Measurements from ENCODE around the gene TCEAL3. TPM values are rescaled to one million over a fixed set of nuclear protein-coding genes. Genes with fewer than 3 reads are reported as not detected.

TCEAL3 gene
- total RNA-seq, 1 donor from 2014 or later, result 9.5 TPM

GRCh38 chrX:103613362-103613890 lies 5.7 kb downstream of the TCEAL3 start:
- Mint-ChIP-seq H3K4me1 (ENCODE audit: unreplicated experiment) (no peaks in the 10 kb centered on the region), H3K9me3 (no peaks in the 10 kb centered on the region), H3K4me3 (no peak overlapping the region), H3K27ac (no peak overlapping the region), H3K27me3 (no peaks in the 10 kb centered on the region), H3K36me3 (no peaks in the 10 kb centered on the region)
- no peak for DNase-seq (ENCODE audit: extremely low spot score, unreplicated experiment)
- no peak for TF ChIP-seq CTCF (conservative IDR thresholded peaks at IDR 0.05)

GRCh38 chrX:103614999-103615398 lies 7.2 kb downstream of the TCEAL3 start:
- DNase-seq (ENCODE audit: extremely low spot score, unreplicated experiment), result no peak
- peaks cover 5% of the 10 kb centered on the region for H3K36me3 Mint-ChIP-seq
- H3K27me3 Mint-ChIP-seq, result no peaks in the 10 kb centered on the region
- H3K4me1 Mint-ChIP-seq (ENCODE audit: unreplicated experiment), result no peaks in the 10 kb centered on the region
- TF ChIP-seq CTCF (conservative IDR thresholded peaks at IDR 0.05), result no peak
- no peak overlapping the region for H3K4me3 Mint-ChIP-seq
- peaks cover 6% of the 10 kb centered on the region for H3K9me3 Mint-ChIP-seq
- no peak overlapping the region for H3K27ac Mint-ChIP-seq

GRCh38 chrX:103615781-103616371 lies 8.1 kb downstream of the TCEAL3 start:
- Mint-ChIP-seq H3K4me1 (ENCODE audit: unreplicated experiment) (no peaks in the 10 kb centered on the region), H3K36me3 (peaks cover 5% of the 10 kb centered on the region), H3K27me3 (no peaks in the 10 kb centered on the region), H3K9me3 (peaks cover 6% of the 10 kb centered on the region), H3K4me3 (no peak overlapping the region), H3K27ac (no peak overlapping the region)
- no peak for DNase-seq (ENCODE audit: extremely low spot score, unreplicated experiment)
- TF ChIP-seq CTCF (conservative IDR thresholded peaks at IDR 0.05), result no peak

- peaks cover 9% of the 10 kb centered on the region for H3K36me3 Mint-ChIP-seq
- peaks cover 6% of the 10 kb centered on the region for H3K9me3 Mint-ChIP-seq
- no peaks in the 10 kb centered on the region for H3K27me3 Mint-ChIP-seq
- H3K4me1 Mint-ChIP-seq (ENCODE audit: unreplicated experiment), result no peaks in the 10 kb centered on the region
- no peak overlapping the region for H3K27ac Mint-ChIP-seq
- TF ChIP-seq CTCF (conservative IDR thresholded peaks at IDR 0.05), result no peak
- H3K4me3 Mint-ChIP-seq, result no peak overlapping the region
- DNase-seq (ENCODE audit: extremely low spot score, unreplicated experiment), result no peak
Observed at GRCh38 chrX:103616676-103617186, 9.0 kb downstream of the TCEAL3 start.

- Mint-ChIP-seq H3K27ac (no peak overlapping the region), H3K36me3 (peaks cover 9% of the 10 kb centered on the region), H3K4me3 (no peak overlapping the region), H3K27me3 (no peaks in the 10 kb centered on the region), H3K9me3 (peaks cover 2% of the 10 kb centered on the region), H3K4me1 (ENCODE audit: unreplicated experiment) (no peaks in the 10 kb centered on the region)
- no peak for DNase-seq (ENCODE audit: extremely low spot score, unreplicated experiment)
- TF ChIP-seq CTCF (conservative IDR thresholded peaks at IDR 0.05), result no peak
Observed at GRCh38 chrX:103624111-103624510, 16.3 kb downstream of the TCEAL3 start.
